Upper lobe of left lung (tissue), 4 donors: ENCODE data around the gene TTC9C.

Experiments used
- EP300 ChIP-seq, 4 donors: sonication (generic); formaldehyde crosslinking; IDR thresholded peaks; one replicate each; pipeline ENCODE4 v1.5.1; 2017; ENCODE audit warnings: antibody characterized with exemption in 4 of 4, control low read depth in 2 of 4
- POLR2A ChIP-seq, 4 donors: fragments of 450-650 bp; IDR thresholded peaks; one replicate each; pipeline ENCODE4 v1.5.1; 2016 to 2017; ENCODE audit warnings: antibody characterized with exemption in 4 of 4, mild to moderate bottlenecking in 2 of 4
- TF ChIP-seq, protein P1 (sequence below), 6 experiments: fragments of 450-650 bp in 4 of 6; fragments of 200-600 bp in 2 of 6; sonication (generic) in 2 of 6; IDR thresholded peaks; one replicate each; pipeline ENCODE4 v1.5.1; 2016 to 2019; ENCODE audit warnings: antibody characterized with exemption in 6 of 6

- TF ChIP-seq POLR2A (IDR thresholded peaks at IDR 0.05), result no peak
- TF ChIP-seq, protein P1, sequence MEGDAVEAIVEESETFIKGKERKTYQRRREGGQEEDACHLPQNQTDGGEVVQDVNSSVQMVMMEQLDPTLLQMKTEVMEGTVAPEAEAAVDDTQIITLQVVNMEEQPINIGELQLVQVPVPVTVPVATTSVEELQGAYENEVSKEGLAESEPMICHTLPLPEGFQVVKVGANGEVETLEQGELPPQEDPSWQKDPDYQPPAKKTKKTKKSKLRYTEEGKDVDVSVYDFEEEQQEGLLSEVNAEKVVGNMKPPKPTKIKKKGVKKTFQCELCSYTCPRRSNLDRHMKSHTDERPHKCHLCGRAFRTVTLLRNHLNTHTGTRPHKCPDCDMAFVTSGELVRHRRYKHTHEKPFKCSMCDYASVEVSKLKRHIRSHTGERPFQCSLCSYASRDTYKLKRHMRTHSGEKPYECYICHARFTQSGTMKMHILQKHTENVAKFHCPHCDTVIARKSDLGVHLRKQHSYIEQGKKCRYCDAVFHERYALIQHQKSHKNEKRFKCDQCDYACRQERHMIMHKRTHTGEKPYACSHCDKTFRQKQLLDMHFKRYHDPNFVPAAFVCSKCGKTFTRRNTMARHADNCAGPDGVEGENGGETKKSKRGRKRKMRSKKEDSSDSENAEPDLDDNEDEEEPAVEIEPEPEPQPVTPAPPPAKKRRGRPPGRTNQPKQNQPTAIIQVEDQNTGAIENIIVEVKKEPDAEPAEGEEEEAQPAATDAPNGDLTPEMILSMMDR (IDR thresholded peaks at IDR 0.05), result peak in 1 of 6 experiments; percentile 3
- no peak for TF ChIP-seq EP300 (IDR thresholded peaks at IDR 0.05)
Observed at GRCh38 chr11:62726156-62726914, 2.0 kb upstream of the TTC9C start.
